SHP77 treated with DMSO at 0.1 percent for 48 hours (cell line): Measurements from ENCODE around the gene HABP4.

Experiments used
- DNase-seq: peaks from one replicate; lab custom pipeline; 2025; lab: John Stamatoyannopoulos, UW

Gene HABP4

GRCh38 chr9:96436063-96436455 lies 13.9 kb upstream of the HABP4 start:
- DNase-seq, result no peak

GRCh38 chr9:96436456-96437126 lies 13.4 kb upstream of the HABP4 start:
- no peak for DNase-seq

- DNase-seq, result no peak
These were observed 12.5 kb upstream of the HABP4 start for GRCh38 chr9:96437454-96437853.

- no peak for DNase-seq
These were observed 9.2 kb upstream of the HABP4 start for GRCh38 chr9:96440671-96441199.

GRCh38 chr9:96441798-96442445 lies 8.0 kb upstream of the HABP4 start:
- DNase-seq, result no peak

GRCh38 chr9:96442491-96442890 lies 7.5 kb upstream of the HABP4 start:
- DNase-seq, result no peak

- DNase-seq, result no peak
These were observed 2.6 kb upstream of the HABP4 start for GRCh38 chr9:96447406-96447805.

- DNase-seq, result no peak
These were observed 1.3 kb upstream of the HABP4 start for GRCh38 chr9:96448546-96449170.

- no peak for DNase-seq
These were observed 485 bp upstream of the HABP4 start for GRCh38 chr9:96449523-96449844.

GRCh38 chr9:96450613-96451528 lies 902 bp downstream of the HABP4 start:
- no peak for DNase-seq

GRCh38 chr9:96453625-96454024 lies 3.7 kb downstream of the HABP4 start:
- no peak for DNase-seq

- DNase-seq, result no peak
These were observed 7.3 kb downstream of the HABP4 start for GRCh38 chr9:96457266-96457665.

GRCh38 chr9:96458226-96458625 lies 8.3 kb downstream of the HABP4 start:
- no peak for DNase-seq

GRCh38 chr9:96459268-96460007 lies 9.5 kb downstream of the HABP4 start:
- DNase-seq, result no peak

GRCh38 chr9:96460470-96460869 lies 10.5 kb downstream of the HABP4 start:
- no peak for DNase-seq

GRCh38 chr9:96460882-96461281 lies 10.9 kb downstream of the HABP4 start:
- DNase-seq, result no peak

- DNase-seq, result no peak
These were observed 11.4 kb downstream of the HABP4 start for GRCh38 chr9:96461336-96461735.

- no peak for DNase-seq
These were observed 12.6 kb downstream of the HABP4 start for GRCh38 chr9:96462541-96462940.

- no peak for DNase-seq
These were observed 14.5 kb downstream of the HABP4 start for GRCh38 chr9:96464426-96464825.

- no peak for DNase-seq
These were observed 17.8 kb downstream of the HABP4 start for GRCh38 chr9:96467784-96468183.

- no peak for DNase-seq
These were observed 26.0 kb downstream of the HABP4 start for GRCh38 chr9:96476013-96476412.

- no peak for DNase-seq
These were observed 26.6 kb downstream of the HABP4 start for GRCh38 chr9:96476591-96476990.
